Activated naive CD4-positive, alpha-beta T cell treated with anti-CD3 and anti-CD28 coated beads for 36 hours (primary cell): ENCODE measurements around the gene ZNF385C. TPM values are rescaled to one million over a fixed set of nuclear protein-coding genes. Genes with fewer than 3 reads are reported as not detected.

Experiments used
- CTCF ChIA-PET: fragments of 350-600 bp; sonication (Branson Sonifier 250); formaldehyde crosslinking; loops from one replicate; lab custom pipeline; 2021; ENCODE audit warnings: antibody characterized with exemption; lab: Charles Lee
- DNase-seq: peaks from one replicate; pipeline ENCODE4 v3.0.0-alpha.2; 2020
- H3K27ac Mint-ChIP-seq: one replicate; pipeline ENCODE4 v1.8.0; 2021; ENCODE audit warnings: mild to moderate bottlenecking, mixed read lengths
- H3K27me3 Mint-ChIP-seq: one replicate; pipeline ENCODE4 v1.8.0; 2021; ENCODE audit warnings: low read depth, mixed read lengths
- H3K36me3 Mint-ChIP-seq: one replicate; pipeline ENCODE4 v1.8.0; 2021; ENCODE audit warnings: low read depth, mixed read lengths
- H3K4me1 Mint-ChIP-seq: one replicate; pipeline ENCODE4 v1.8.0; 2021; ENCODE audit warnings: low read depth, mixed read lengths
- H3K4me3 Mint-ChIP-seq: one replicate; pipeline ENCODE4 v1.8.0; 2021; ENCODE audit warnings: mild to moderate bottlenecking, moderate library complexity, mixed read lengths
- H3K9me3 Mint-ChIP-seq: one replicate; pipeline ENCODE4 v1.8.0; 2021; ENCODE audit warnings: mixed read lengths
- intact Hi-C: fragments of 100-400 bp; cut with micrococcal nuclease; formaldehyde crosslinking; loops from one replicate; pipeline ENCODE4 v1.15.1; 2023
- total RNA-seq, 2 experiments: library from RNA; stranded (reverse); gene quantifications; one replicate each; pipeline ENCODE4 v1.2.3, GENCODE V29; 2021

Gene ZNF385C
- total RNA-seq, 2 experiments from 2014 or later: 0.36 to 0.77 TPM

DNA sequence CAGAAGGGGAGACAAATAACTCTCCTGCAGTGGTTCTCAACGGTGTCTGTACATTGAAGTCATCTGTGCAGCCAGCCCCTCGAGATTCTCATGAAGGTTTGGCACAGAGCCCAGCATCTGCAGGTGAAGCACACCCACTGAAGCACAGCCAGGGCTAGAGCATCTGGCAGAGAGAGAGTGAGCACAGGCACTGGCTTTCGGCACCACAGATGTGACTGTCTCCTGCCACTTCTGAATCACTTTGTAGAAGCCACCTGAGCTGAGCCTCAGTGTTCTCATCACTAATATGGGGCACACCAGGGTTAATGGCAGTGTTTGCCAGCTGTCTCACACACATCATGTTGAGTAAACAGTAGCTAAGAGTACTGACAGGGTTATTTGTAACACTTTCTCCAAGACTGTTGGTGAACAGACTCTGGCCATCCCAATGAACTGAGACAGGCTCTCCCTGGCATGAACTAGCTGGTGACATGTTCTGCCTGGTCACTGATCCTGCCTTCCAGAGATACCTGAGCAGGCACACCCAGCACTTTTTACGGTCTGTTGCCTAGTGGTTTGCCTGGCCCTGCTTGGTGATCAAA is 35.3 kb upstream of the ZNF385C start:
- Mint-ChIP-seq H3K27ac (peak overlapping the region; percentile 25), H3K27me3 (no peaks in the 10 kb centered on the region), H3K36me3 (peaks cover 4% of the 10 kb centered on the region), H3K9me3 (no peaks in the 10 kb centered on the region), H3K4me3 (no peak overlapping the region), H3K4me1 (peaks cover 60% of the 10 kb centered on the region)
- intact Hi-C loops: loop anchor here (1.0 kb wide), 1 partner anchor 21 kb away; the partner anchor contains the start of gene DHX58
- CTCF ChIA-PET: interaction anchor here (0.6 to 2.9 kb wide), 3 partner anchors 15 to 126 kb away, joined by 3 to 14 read pairs (median 4); no protein-coding TSS in a partner anchor
- DNase-seq: peak; percentile 55

GRCh38 chr17:42132941-42133340 is 34.7 kb upstream of the ZNF385C start:
- Mint-ChIP-seq H3K9me3 (no peaks in the 10 kb centered on the region), H3K4me1 (peaks cover 56% of the 10 kb centered on the region), H3K27ac (peak overlapping the region; percentile 60), H3K36me3 (peaks cover 10% of the 10 kb centered on the region), H3K4me3 (no peak overlapping the region), H3K27me3 (no peaks in the 10 kb centered on the region)
- CTCF ChIA-PET: interaction anchor here (2.9 kb wide), 1 partner anchor 14 kb away, joined by 14 read pairs; no protein-coding TSS in a partner anchor
- peak; percentile 55 for DNase-seq
- intact Hi-C loops: loop anchor here (1.0 kb wide), 1 partner anchor 21 kb away; the partner anchor contains the start of gene DHX58

DNA sequence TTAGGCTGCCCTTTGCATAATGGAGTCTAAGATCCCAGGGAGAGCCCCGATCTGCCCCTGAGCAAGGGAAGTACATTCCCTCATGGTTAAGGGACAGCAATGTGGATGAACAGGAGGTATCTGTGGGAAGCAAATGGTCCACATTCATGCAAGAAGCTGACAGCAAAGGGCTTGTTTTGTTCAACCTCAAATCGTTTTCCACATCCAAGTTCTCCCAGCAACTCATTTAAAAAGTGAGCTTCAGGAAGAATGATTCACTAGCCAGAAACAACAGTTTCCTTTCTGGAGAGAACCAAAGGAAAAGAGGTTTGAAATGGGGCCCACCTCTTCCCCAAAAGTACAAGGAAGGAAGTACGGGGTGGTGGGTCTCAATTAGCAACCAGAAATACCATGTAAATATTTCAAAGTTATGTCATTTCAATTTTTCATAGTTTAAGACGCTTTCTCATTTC is 33.7 kb upstream of the ZNF385C start:
- no peak for DNase-seq
- Mint-ChIP-seq H3K36me3 (peaks cover 13% of the 10 kb centered on the region), H3K4me1 (peaks cover 54% of the 10 kb centered on the region), H3K27me3 (no peaks in the 10 kb centered on the region), H3K4me3 (no peak overlapping the region), H3K27ac (peak overlapping the region; percentile 60), H3K9me3 (no peaks in the 10 kb centered on the region)
- CTCF ChIA-PET: interaction anchor here (2.9 kb wide), 1 partner anchor 13 kb away, joined by 14 read pairs; no protein-coding TSS in a partner anchor
- intact Hi-C loops: no loop called here

DNA sequence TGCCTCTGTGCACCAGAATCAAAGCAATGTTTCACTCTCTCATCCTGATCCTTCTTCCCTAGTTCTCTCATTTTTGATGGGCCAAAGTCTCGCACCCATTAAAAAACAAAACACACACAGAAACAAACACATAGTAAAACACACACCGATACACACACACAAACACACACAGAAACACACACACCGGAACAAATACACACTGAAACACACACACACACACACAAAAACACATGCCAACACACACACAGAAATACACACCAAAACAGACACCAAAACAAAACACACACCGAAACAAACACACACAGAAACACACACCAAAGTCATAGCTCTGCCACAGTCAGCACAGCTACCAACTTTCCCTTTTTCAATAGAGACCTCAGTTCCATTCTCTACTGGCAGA is 33.0 kb upstream of the ZNF385C start:
- CTCF ChIA-PET: interaction anchor here (1.1 to 1.9 kb wide), 3 partner anchors 12 to 271 kb away, joined by 3 to 7 read pairs (median 4); no protein-coding TSS in a partner anchor
- intact Hi-C loops: no loop called here

DNA sequence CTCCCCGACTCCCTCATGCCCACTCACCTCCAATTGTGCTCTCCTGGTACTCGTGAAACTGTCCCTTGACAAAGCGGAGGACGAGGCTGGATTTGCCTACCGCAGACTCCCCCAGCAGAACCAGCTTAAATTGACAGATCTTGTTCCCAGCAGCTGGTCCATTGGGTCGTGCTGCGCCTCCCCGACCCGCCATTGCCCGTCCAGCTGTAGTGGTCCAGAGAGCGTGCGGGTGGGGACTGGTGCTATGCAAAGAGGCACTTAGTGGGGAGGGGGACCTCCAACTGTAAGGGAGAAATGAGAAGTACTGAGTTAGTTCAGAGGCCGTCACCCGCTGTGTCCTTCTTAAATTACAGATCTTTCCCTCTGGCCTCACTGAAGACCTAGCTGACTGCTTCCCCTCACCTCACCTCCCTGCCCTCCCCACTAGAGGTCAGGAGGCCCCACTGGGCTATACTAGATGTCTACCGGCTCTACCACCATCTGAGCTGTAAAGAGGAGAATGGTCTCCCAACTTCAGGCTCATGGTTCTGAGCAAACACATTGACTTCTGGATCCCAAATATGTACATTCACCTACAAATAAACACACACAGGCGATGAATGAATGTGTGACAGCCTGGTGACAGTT is 32.1 kb upstream of the ZNF385C start:
- H3K27me3 Mint-ChIP-seq: no peaks in the 10 kb centered on the region
- intact Hi-C loops: no loop called here
- peaks cover 15% of the 10 kb centered on the region for H3K36me3 Mint-ChIP-seq
- H3K27ac Mint-ChIP-seq: peak overlapping the region; percentile 69
- DNase-seq: no peak
- H3K9me3 Mint-ChIP-seq: no peaks in the 10 kb centered on the region
- CTCF ChIA-PET: interaction anchor here (0.6 to 1.9 kb wide), 6 partner anchors 11 to 272 kb away, joined by 3 to 7 read pairs (median 3); no protein-coding TSS in a partner anchor
- no peak overlapping the region for H3K4me3 Mint-ChIP-seq
- H3K4me1 Mint-ChIP-seq: peaks cover 38% of the 10 kb centered on the region

More for the DNA sequence above, 33.0 kb upstream of the ZNF385C start:
- Mint-ChIP-seq H3K4me3 (no peak overlapping the region), H3K4me1 (peaks cover 47% of the 10 kb centered on the region), H3K36me3 (peaks cover 13% of the 10 kb centered on the region), H3K27me3 (no peaks in the 10 kb centered on the region), H3K27ac (peak overlapping the region; percentile 72), H3K9me3 (no peaks in the 10 kb centered on the region)
- no peak for DNase-seq

DNA sequence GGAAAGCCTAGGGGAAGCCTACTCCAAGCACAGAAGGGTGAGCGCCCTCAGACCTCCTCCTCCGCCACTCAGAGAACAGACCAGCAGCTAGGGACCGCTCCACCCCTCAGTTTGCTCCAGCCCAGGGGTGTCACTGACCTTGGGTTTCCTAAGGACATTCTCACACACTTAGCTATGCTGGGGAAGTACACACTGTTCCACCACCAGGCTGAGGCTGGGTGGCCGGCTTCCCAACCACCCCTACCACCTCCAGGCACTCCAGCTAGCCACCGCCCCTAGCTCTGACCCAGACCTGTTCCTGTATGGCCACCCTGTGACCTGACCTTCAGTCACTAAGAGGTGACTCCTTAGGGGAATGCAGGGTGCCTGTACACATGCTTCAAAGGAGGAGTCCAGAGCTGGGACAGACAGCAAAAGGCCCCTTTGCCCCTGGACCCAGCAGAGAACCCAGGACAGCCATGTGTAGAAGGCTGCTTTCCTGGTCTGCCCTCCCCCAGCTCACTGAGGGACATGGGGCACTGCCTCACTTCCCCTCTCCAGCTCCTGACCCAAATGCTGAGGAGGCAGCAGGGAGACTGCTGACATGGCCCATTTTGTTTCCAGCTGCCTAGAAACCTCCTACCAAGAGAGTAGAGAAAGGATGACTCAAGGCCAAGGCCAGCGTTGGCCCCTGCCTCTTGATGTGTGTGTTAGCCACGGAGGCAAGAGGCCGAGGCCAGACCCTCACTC is 31.0 kb upstream of the ZNF385C start:
- Mint-ChIP-seq H3K4me1 (peaks cover 32% of the 10 kb centered on the region), H3K4me3 (no peak overlapping the region), H3K36me3 (peaks cover 17% of the 10 kb centered on the region), H3K27ac (no peak overlapping the region), H3K27me3 (no peaks in the 10 kb centered on the region), H3K9me3 (no peaks in the 10 kb centered on the region)
- CTCF ChIA-PET: interaction anchor here (0.9 to 1.9 kb wide), 5 partner anchors 10 to 115 kb away, joined by 3 to 7 read pairs (median 3); no protein-coding TSS in a partner anchor
- intact Hi-C loops: no loop called here
- DNase-seq: no peak

DNA sequence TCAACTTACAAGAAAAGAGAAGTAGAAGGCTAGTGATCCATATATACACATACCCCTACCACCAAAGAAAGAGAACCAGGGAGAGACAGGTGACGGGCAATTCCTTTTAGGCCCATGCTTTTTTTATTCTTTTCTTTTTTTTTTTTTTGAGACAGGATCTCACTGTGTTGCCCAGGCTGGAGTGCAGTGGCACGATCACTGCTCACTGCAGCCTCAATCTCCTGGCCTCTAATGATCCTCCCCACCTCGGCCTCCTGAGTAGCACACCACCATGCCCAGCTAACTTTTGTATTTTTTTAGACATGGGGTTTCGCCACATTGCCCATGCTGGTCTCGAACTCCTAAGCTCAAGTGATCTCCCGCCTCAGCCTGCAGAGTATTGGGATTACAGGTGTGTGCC is 29.1 kb upstream of the ZNF385C start:
- Mint-ChIP-seq H3K27me3 (no peaks in the 10 kb centered on the region), H3K9me3 (no peaks in the 10 kb centered on the region), H3K36me3 (peaks cover 18% of the 10 kb centered on the region), H3K4me1 (peaks cover 13% of the 10 kb centered on the region), H3K27ac (peak overlapping the region; percentile 59), H3K4me3 (no peak overlapping the region)
- DNase-seq: no peak
- CTCF ChIA-PET: no interaction called here
- intact Hi-C loops: no loop called here

DNA sequence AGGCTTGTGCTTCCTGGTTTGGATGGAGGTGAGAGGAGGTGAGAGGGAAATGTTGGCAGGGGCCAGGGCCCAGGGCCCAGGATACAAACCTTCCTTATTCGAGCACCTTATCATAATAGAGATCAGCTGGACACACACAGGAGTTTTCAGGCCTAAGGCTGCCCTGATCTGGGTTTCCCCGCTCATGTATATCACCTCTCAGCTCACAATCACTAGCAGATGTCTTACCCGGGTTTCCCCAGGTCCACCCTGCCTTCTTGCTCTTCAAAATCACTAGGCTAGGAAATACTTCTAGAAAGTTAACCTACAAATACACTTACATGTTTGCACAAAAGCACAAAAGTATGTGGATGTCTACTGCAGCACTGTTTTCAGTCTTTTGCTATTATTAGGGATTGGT is 28.6 kb upstream of the ZNF385C start:
- no peaks in the 10 kb centered on the region for H3K9me3 Mint-ChIP-seq
- H3K36me3 Mint-ChIP-seq: peaks cover 18% of the 10 kb centered on the region
- peak overlapping the region; percentile 59 for H3K27ac Mint-ChIP-seq

GRCh38 chr17:42125565-42125964 is 27.3 kb upstream of the ZNF385C start:
- Mint-ChIP-seq H3K4me3 (no peak overlapping the region), H3K27ac (no peak overlapping the region), H3K27me3 (no peaks in the 10 kb centered on the region), H3K36me3 (peaks cover 17% of the 10 kb centered on the region), H3K4me1 (peaks cover 4% of the 10 kb centered on the region), H3K9me3 (no peaks in the 10 kb centered on the region)
- DNase-seq: no peak
- CTCF ChIA-PET: no interaction called here
- intact Hi-C loops: no loop called here

More for the DNA sequence above, 28.6 kb upstream of the ZNF385C start:
- Mint-ChIP-seq H3K4me1 (peaks cover 7% of the 10 kb centered on the region), H3K4me3 (no peak overlapping the region), H3K27me3 (no peaks in the 10 kb centered on the region)
- intact Hi-C loops: no loop called here
- CTCF ChIA-PET: no interaction called here
- DNase-seq: no peak

DNA sequence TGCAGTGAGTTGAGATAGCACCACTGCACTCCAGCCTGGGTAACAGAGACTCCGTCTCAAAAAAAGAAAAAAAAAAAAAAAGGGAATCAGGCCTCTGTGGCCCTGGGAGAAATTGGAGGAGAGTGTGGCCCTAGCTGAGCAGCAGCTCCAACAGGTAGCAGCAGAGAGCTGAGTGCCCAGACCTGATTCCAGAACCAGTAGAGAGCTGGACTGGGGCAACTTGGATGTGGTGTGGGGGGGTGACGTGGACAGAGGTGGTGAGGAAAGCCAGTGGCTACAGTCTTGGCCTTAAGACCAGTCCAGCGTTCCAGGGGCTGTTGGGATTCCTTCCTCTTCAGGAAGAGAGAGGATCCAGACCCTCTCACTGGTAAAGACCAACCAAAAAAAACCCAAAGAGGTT is 26.0 kb upstream of the ZNF385C start:
- H3K9me3 Mint-ChIP-seq: no peaks in the 10 kb centered on the region
- H3K4me1 Mint-ChIP-seq: peaks cover 13% of the 10 kb centered on the region
- no peak overlapping the region for H3K4me3 Mint-ChIP-seq
- no peak for DNase-seq
- intact Hi-C loops: no loop called here
- no peaks in the 10 kb centered on the region for H3K27me3 Mint-ChIP-seq
- H3K27ac Mint-ChIP-seq: no peak overlapping the region
- CTCF ChIA-PET: interaction anchor here (0.6 to 0.7 kb wide), 2 partner anchors 59 to 819 kb away, joined by 3 to 4 read pairs; no protein-coding TSS in a partner anchor
- peaks cover 22% of the 10 kb centered on the region for H3K36me3 Mint-ChIP-seq

GRCh38 chr17:42122371-42123303 is 24.4 kb upstream of the ZNF385C start, which contains the start of gene HSPB9:
Gene HSPB9, plus strand, starts transcription at chr17:42122804. Its CDS starts 47 bp downstream, at chr17:42122851.
- no peak within 1 kb of the TSS for H3K27ac Mint-ChIP-seq
- H3K4me1 Mint-ChIP-seq: peaks cover 21% of the 10 kb centered on the region
- H3K27me3 Mint-ChIP-seq: no peaks in the 10 kb centered on the region

More at GRCh38 chr17:42122371-42123303, 24.4 kb upstream of the ZNF385C start, which contains the start of gene HSPB9:
- CTCF ChIA-PET: interaction anchor here (0.5 kb wide), 1 partner anchor 9 kb away, joined by 3 read pairs; no protein-coding TSS in a partner anchor
- Mint-ChIP-seq H3K4me3 (peak within 1 kb of the TSS; percentile 59), H3K9me3 (no peaks in the 10 kb centered on the region), H3K36me3 (peaks cover 27% of the 10 kb centered on the region)
- intact Hi-C loops: no loop called here
- no peak for DNase-seq
